ENCODE data around the gene RBM39. TPM values are rescaled to one million over a fixed set of nuclear protein-coding genes. Genes with fewer than 3 reads are reported as not detected.
"Not testable (repeated sequence)": the region's sequence is repeated elsewhere in the genome, so short reads cannot be mapped to it uniquely, and the experiment has no call there.

The RBM39 gene
- total and polyA plus RNA-seq, 9 donors: 247 to 389 (median 328) TPM

DNA sequence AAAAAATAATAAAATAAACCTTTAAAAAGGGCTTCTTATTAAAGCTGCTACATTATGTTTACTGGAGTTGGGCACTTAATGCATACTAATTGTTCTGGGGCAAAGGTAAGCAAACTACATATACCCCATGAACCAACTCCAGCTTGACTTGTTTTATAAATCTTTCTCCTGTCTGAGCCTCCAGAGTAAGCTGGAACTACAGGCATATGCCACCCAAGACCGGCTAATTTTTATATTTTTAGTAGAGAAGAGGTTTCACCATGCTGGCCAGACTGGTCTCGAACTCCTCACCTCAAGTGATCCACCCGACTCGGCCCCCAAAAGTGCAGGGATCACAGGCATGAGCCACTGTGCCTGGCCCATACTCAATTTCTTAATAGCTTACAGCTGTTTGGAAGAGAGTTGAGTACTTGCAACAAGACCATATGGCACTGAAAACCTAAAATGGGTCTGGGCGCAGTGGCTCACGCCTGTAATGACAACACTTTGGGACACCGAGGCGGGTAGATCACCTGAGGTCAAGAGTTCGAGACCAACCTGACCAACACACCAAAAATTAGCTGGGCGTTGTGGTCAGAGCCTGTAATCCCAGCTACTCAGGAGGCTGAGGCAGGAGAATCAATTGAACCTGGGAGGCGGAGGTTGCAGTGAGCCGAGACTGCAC lies 23.0 kb downstream of the RBM39 start:
- Histone ChIP-seq H3K4me1 (ENCODE audit: insufficient read depth) (peaks cover 3% of the 10 kb centered on the region), H3K27me3 (no peaks in the 10 kb centered on the region), H3K4me3 (no peak overlapping the region), H3K27ac (no peak overlapping the region), H3K36me3 (peaks cover 2% of the 10 kb centered on the region), H3K9me3 (no peaks in the 10 kb centered on the region)
- intact Hi-C loops (cut with DNase I): no loop called here
- TF ChIP-seq POLR2A (IDR thresholded peaks at IDR 0.05) (no peak), EP300 (IDR thresholded peaks at IDR 0.05) (no peak)
- TF ChIP-seq, protein P1, sequence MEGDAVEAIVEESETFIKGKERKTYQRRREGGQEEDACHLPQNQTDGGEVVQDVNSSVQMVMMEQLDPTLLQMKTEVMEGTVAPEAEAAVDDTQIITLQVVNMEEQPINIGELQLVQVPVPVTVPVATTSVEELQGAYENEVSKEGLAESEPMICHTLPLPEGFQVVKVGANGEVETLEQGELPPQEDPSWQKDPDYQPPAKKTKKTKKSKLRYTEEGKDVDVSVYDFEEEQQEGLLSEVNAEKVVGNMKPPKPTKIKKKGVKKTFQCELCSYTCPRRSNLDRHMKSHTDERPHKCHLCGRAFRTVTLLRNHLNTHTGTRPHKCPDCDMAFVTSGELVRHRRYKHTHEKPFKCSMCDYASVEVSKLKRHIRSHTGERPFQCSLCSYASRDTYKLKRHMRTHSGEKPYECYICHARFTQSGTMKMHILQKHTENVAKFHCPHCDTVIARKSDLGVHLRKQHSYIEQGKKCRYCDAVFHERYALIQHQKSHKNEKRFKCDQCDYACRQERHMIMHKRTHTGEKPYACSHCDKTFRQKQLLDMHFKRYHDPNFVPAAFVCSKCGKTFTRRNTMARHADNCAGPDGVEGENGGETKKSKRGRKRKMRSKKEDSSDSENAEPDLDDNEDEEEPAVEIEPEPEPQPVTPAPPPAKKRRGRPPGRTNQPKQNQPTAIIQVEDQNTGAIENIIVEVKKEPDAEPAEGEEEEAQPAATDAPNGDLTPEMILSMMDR (IDR thresholded peaks at IDR 0.05): no peak
- 71 to 77% (median 76%) methylated on average over 12 of the region's 12 CpGs for WGBS, 3 donors
- no peak for DNase-seq

DNA sequence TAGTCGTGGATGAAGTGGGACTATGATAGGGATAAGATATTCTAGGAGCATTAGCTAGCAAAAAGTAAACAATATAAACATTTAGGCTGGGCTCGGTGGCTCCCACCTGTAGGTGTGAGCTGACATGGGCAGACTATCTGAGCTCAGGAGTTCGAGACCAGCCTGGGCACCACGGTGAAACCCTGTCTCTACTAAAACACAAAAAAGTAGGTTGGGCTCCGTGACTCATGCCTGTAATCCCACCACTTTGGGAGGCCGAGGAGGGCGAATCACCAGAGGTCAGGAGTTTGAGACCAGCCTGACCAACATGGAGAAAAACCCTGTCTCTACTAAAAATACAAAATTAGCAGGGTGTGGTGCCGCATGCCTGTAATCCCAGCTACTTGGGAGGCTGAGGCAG lies 23.7 kb downstream of the RBM39 start:
- H3K4me3 ChIP-seq; H3K4me1 ChIP-seq (ENCODE audit: insufficient read depth); H3K9me3 ChIP-seq; H3K27ac ChIP-seq; intact Hi-C loops (cut with DNase I); H3K27me3 ChIP-seq; H3K36me3 ChIP-seq; DNase-seq: not testable (repeated sequence)
- WGBS, 3 donors: 70 to 78% (median 76%) methylated on average over 8 of the region's 8 CpGs

DNA sequence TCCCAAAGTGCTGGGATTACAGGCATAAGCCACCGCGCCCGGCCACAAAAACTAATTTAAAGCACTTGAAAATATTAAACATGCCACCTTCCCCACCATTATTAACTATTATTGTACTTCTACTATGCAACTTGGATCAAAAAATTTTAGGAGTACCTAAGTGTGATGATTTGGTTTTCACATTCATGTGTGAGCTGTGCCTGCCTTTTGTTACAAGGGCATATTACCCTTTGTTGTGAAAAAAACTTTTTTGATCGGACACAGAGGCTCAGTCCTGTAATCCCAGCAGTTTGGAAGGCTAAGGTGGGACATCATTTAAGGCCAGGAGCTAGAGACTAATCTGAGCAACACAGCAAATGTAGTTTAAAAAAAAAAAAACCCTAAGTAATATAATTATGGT lies 25.7 kb downstream of the RBM39 start:
- TF ChIP-seq EP300 (IDR thresholded peaks at IDR 0.05) (no peak), POLR2A (IDR thresholded peaks at IDR 0.05) (no peak)
- TF ChIP-seq, protein P1 (IDR thresholded peaks at IDR 0.05): no peak
- no peak for DNase-seq
- no peaks in the 10 kb centered on the region for H3K9me3 ChIP-seq
- peaks cover 2% of the 10 kb centered on the region for H3K36me3 ChIP-seq
- WGBS, 3 donors: 83 to 92% (median 86%) methylated on average over 4 of the region's 4 CpGs
- peaks cover 2% of the 10 kb centered on the region for H3K4me1 ChIP-seq (ENCODE audit: insufficient read depth)
- no peak overlapping the region for H3K4me3 ChIP-seq
- H3K27ac ChIP-seq: no peak overlapping the region
- intact Hi-C loops (cut with DNase I): no loop called here
- no peaks in the 10 kb centered on the region for H3K27me3 ChIP-seq

DNA sequence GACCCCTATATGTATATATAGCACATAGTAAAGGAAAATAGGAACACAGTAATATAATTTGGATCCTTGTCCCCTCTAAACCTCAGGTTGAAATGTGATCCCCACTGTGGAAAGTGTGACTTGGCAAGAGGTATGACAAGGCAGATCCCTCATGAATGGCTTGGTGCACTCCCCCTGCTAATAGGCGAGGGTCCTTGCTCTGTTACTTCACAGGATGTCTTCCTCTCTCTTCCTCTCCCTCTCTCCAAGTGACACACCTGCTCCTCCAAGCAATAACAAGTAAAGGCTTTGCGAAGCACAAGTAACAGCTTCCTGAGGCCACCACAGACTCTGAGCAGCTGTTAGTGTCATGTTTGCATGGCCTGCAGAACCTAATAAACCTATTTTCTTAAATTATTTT lies 26.4 kb downstream of the RBM39 start:
- Histone ChIP-seq H3K4me3 (no peak overlapping the region), H3K4me1 (ENCODE audit: insufficient read depth) (peaks cover 2% of the 10 kb centered on the region), H3K9me3 (no peaks in the 10 kb centered on the region), H3K27me3 (no peaks in the 10 kb centered on the region), H3K36me3 (peaks cover 2% of the 10 kb centered on the region), H3K27ac (no peak overlapping the region)
- 87 to 93% (median 93%) methylated on average over 2 of the region's 2 CpGs for WGBS, 3 donors
- intact Hi-C loops (cut with DNase I): no loop called here
- no peak for TF ChIP-seq EP300 (IDR thresholded peaks at IDR 0.05)
- TF ChIP-seq POLR2A (IDR thresholded peaks at IDR 0.05): no peak
- TF ChIP-seq, protein P1 (IDR thresholded peaks at IDR 0.05): no peak
- no peak for DNase-seq

DNA sequence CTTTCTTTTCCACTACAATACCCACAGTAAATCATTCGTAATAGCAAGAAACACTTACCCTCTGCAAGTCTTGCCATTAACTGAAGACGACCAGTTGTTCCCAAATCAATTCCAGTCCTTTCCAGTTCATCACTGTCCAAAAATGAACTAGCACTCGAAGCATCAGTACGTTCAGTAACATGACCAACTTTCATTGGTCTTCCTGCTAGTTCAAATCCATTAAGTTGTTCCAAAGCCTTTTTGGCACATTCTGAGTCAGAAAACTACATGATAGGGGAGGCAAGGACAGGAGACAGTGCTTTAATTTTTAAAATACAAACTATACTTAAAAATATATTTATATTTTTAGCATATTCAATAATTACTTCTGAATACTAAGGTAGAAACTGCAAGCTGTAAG lies 27.9 kb downstream of the RBM39 start:
- H3K9me3 ChIP-seq: no peaks in the 10 kb centered on the region
- no peak overlapping the region for H3K4me3 ChIP-seq
- WGBS, 3 donors: 61 to 66% (median 65%) methylated on average over 4 of the region's 4 CpGs
- H3K36me3 ChIP-seq: no peaks in the 10 kb centered on the region
- no peak for TF ChIP-seq EP300 (IDR thresholded peaks at IDR 0.05)
- TF ChIP-seq POLR2A (IDR thresholded peaks at IDR 0.05): no peak
- TF ChIP-seq, protein P1 (IDR thresholded peaks at IDR 0.05): no peak
- no peak for DNase-seq
- H3K27me3 ChIP-seq: no peaks in the 10 kb centered on the region
- intact Hi-C loops (cut with DNase I): no loop called here
- H3K27ac ChIP-seq: no peak overlapping the region
- H3K4me1 ChIP-seq (ENCODE audit: insufficient read depth): no peaks in the 10 kb centered on the region

DNA sequence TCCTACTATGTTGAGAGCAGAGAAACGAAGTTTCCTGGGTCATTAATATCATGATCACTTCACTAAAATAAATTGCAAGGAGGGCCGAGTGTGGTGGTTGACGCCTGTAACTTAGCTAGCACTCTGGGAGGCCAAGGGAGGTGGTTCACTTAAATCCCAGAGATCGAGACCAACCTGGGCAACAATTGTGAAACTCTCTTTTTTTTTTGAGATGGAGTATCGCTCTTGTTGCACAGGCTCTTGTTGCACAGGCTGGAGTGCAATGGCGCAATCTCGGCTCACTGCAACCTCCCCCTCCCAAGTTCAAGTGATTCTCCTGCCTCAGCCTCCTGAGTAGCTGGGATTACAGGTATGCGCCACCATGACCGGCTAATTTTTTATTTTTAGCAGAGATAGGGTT lies 28.9 kb downstream of the RBM39 start:
- H3K9me3 ChIP-seq; H3K4me1 ChIP-seq (ENCODE audit: insufficient read depth); intact Hi-C loops (cut with DNase I); H3K4me3 ChIP-seq; DNase-seq; H3K36me3 ChIP-seq; H3K27ac ChIP-seq; H3K27me3 ChIP-seq: not testable (repeated sequence)
- WGBS, 3 donors: 84 to 89% (median 85%) methylated on average over 9 of the region's 9 CpGs
